Gastrocnemius medialis (tissue), 4 donors: ENCODE measurements around the gene DGCR2. TPM values are rescaled to one million over a fixed set of nuclear protein-coding genes. Genes with fewer than 3 reads are reported as not detected.
"Not testable (repeated sequence)": the region's sequence is repeated elsewhere in the genome, so short reads cannot be mapped to it uniquely, and the experiment has no call there.

Source experiments
- ATAC-seq, 2 donors: fragments of 150-250 bp; one replicate each; pipeline ENCODE4 v1.9.1; 2016
- DNase-seq, 2 donors: peaks; one replicate each; pipeline ENCODE4 v3.0.0-alpha.2; 2019
- H3K27ac ChIP-seq, 4 donors: fragments of 200-600 bp; sonication (generic); 1 replicate in 1 of 4; 2 replicates in 3 of 4; pipeline ENCODE4 v1.5.1; 2016 to 2018; ENCODE audit warnings: mild to moderate bottlenecking in 2 of 4, moderate library complexity in 1 of 4
- H3K27me3 ChIP-seq, 3 donors: fragments of 200-600 bp; sonication (generic) in 2 of 3; 1 replicate in 1 of 3; 2 replicates in 2 of 3; pipeline versions ENCODE4 v1.5.1 to v1.6.0; 2016 to 2019; ENCODE audit warnings: mild to moderate bottlenecking in 1 of 3, moderate library complexity in 1 of 3
- H3K36me3 ChIP-seq, 2 donors: fragments of 200-600 bp; sonication (generic) in 1 of 2; one replicate each; pipeline ENCODE4 v1.5.1; 2017 to 2018
- H3K4me1 ChIP-seq, 2 donors: fragments of 200-600 bp; sonication (generic) in 1 of 2; one replicate each; pipeline ENCODE4 v1.5.1; 2016 to 2017; ENCODE audit warnings: mild to moderate bottlenecking in 2 of 2
- H3K4me3 ChIP-seq, 4 donors: fragments of 200-600 bp; sonication (generic) in 3 of 4; 1 replicate in 1 of 4; 2 replicates in 3 of 4; pipeline ENCODE4 v1.5.1; 2016 to 2019; ENCODE audit warnings: mild to moderate bottlenecking in 2 of 4
- H3K9me3 ChIP-seq, 3 donors: fragments of 200-600 bp; sonication (generic) in 2 of 3; 1 replicate in 1 of 3; 2 replicates in 2 of 3; pipeline ENCODE4 v1.5.1; 2016 to 2019
- POLR2A ChIP-seq, 2 donors: fragments of 450-650 bp; IDR thresholded peaks; one replicate each; pipeline ENCODE4 v1.6.1; 2017; ENCODE audit warnings: antibody characterized with exemption in 2 of 2, mild to moderate bottlenecking in 2 of 2, moderate library complexity in 2 of 2
- in situ Hi-C, 4 donors: fragments of 200-750 bp; cut with MboI; loops; one replicate each; pipeline versions ENCODE4 v1.15.0 to v1.8.0; 2017; ENCODE audit warnings: low sequenced_read_pairs in 4 of 4
- intact Hi-C: fragments of 100-400 bp; cut with DNase I; formaldehyde crosslinking; loops from one replicate; pipeline ENCODE4 v1.15.1; 2023; ENCODE audit warnings: low total_unique reads
- total RNA-seq, 4 donors: library from RNA; depleted of rRNA; stranded (reverse); fragments of >200 nt; gene quantifications; one replicate each; pipeline versions ENCODE4 v1.1.0 to v1.2.3, GENCODE V29; 2016
- TF ChIP-seq, protein P1 (sequence below), 5 experiments: fragments of 450-650 bp in 3 of 5; fragments of 200-600 bp in 2 of 5; sonication (generic) in 2 of 5; IDR thresholded peaks in 4 of 5; conservative IDR thresholded peaks in 1 of 5; 1 replicate in 4 of 5; 2 replicates in 1 of 5; pipeline ENCODE4 v1.5.1; 2016 to 2019; ENCODE audit warnings: antibody characterized with exemption in 5 of 5, mild to moderate bottlenecking in 3 of 5, moderate library complexity in 3 of 5

The DGCR2 gene
- total RNA-seq, 4 donors from 2014 or later, result 30.0 to 72.7 (median 43.5) TPM

DNA sequence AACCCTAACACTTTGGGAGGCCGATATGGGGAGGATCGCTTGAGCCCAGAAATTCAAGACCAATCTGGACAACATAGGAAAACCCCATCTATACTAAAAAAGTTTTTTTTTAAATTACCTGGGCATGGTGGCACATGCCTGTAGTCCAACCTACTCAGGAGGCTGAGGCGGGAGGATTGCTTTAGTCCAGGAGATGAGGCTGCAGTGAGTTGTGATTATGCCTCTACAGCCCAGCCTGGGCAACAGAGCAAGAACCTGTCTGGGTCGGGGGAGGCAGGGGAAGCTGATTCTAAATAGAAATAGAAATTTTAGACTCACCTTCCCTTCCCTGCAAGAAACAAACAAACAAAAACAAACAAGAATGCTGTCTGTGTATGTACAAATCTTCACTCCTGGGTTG lies 133.3 kb downstream of the DGCR2 start:
- no peak overlapping the region for H3K27ac ChIP-seq
- H3K27me3 ChIP-seq, result no peaks in the 10 kb centered on the region
- no peak overlapping the region for H3K4me3 ChIP-seq
- in situ Hi-C loops (loop anchor here in 1 of 4 donors (25.0 kb wide), 1 partner anchor 523 kb away; the partner anchor contains the start of gene CLDN5), intact Hi-C loops (no loop called here)
- H3K36me3 ChIP-seq, result no peaks in the 10 kb centered on the region
- H3K4me1 ChIP-seq, result no peaks in the 10 kb centered on the region
- no peak for ATAC-seq
- no peaks in the 10 kb centered on the region for H3K9me3 ChIP-seq
- TF ChIP-seq POLR2A (IDR thresholded peaks at IDR 0.05), result no peak
- TF ChIP-seq, protein P1, sequence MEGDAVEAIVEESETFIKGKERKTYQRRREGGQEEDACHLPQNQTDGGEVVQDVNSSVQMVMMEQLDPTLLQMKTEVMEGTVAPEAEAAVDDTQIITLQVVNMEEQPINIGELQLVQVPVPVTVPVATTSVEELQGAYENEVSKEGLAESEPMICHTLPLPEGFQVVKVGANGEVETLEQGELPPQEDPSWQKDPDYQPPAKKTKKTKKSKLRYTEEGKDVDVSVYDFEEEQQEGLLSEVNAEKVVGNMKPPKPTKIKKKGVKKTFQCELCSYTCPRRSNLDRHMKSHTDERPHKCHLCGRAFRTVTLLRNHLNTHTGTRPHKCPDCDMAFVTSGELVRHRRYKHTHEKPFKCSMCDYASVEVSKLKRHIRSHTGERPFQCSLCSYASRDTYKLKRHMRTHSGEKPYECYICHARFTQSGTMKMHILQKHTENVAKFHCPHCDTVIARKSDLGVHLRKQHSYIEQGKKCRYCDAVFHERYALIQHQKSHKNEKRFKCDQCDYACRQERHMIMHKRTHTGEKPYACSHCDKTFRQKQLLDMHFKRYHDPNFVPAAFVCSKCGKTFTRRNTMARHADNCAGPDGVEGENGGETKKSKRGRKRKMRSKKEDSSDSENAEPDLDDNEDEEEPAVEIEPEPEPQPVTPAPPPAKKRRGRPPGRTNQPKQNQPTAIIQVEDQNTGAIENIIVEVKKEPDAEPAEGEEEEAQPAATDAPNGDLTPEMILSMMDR (IDR thresholded peaks at IDR 0.05 in 4 of 5, conservative IDR thresholded peaks at IDR 0.05 in 1 of 5), result no peak
- DNase-seq, result no peak

DNA sequence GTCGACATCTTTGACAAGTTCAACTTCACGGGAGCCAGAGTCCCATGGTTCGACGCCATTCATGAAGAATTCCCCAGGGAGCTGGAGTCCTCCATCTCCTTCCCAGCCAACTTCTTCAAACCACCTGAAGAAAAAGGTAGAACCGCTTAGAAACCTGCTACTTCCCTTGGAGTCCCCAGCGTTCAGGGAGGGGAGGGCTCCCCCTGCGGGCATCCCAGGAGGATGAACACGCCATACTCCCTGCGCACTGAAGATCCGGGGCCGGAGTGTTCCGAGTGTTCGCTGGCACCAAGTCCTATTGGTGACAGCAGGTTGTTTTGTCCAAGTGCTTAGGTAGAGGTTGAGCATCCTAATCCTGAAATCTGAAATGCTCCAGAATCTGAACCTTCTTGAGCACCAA lies 134.4 kb downstream of the DGCR2 start:
- in situ Hi-C loops, result loop anchor here in 1 of 4 donors (25.0 kb wide), 1 partner anchor 525 kb away; the partner anchor contains the start of gene CLDN5
- no peaks in the 10 kb centered on the region for H3K36me3 ChIP-seq

DNA sequence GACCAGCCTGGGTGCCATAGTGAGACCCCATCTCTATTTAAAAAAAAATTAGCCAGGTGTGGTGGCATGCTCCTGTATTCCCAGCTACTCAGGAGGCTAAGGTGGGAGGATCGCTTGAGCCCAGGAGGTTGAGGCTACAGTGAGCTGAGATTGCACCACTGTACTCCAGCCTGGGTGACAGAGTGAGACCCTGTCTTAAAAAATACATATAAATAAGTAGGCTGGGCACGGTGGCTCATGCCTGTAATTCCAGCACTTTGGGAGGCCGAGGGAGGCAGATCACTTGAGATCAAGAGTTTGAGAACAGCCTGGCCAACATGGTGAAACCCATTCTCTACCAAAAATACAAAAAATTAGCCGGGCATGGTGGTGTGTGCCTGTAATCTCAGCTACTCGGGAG lies 135.1 kb downstream of the DGCR2 start:
- H3K27ac ChIP-seq, DNase-seq, intact Hi-C loops, ATAC-seq, H3K36me3 ChIP-seq, H3K4me1 ChIP-seq, H3K9me3 ChIP-seq, H3K4me3 ChIP-seq, H3K27me3 ChIP-seq: not testable (repeated sequence)
- in situ Hi-C loops, result loop anchor here in 1 of 4 donors (25.0 kb wide), 1 partner anchor 525 kb away; the partner anchor contains the start of gene CLDN5

More for the DNA sequence above, 134.4 kb downstream of the DGCR2 start:
- no peaks in the 10 kb centered on the region for H3K9me3 ChIP-seq
- TF ChIP-seq, protein P1 (IDR thresholded peaks at IDR 0.05 in 4 of 5, conservative IDR thresholded peaks at IDR 0.05 in 1 of 5), result no peak
- TF ChIP-seq POLR2A (IDR thresholded peaks at IDR 0.05), result no peak
- H3K27me3 ChIP-seq, result no peaks in the 10 kb centered on the region
- DNase-seq, result no peak
- ATAC-seq, result no peak
- H3K4me1 ChIP-seq, result no peaks in the 10 kb centered on the region
- intact Hi-C loops, result no loop called here
- no peak overlapping the region for H3K4me3 ChIP-seq
- no peak overlapping the region for H3K27ac ChIP-seq

Other genes starting within 250 kb of the DGCR2 start
- gene DGCR6, start 216.1 kb downstream of the DGCR2 start, total RNA-seq, result 10 to 100 TPM in 3 of 4 donors, 1 to 10 TPM in 1; 8.6 to 33.1 (median 14.9) TPM
- gene PRODH, start 186.1 kb downstream of the DGCR2 start, total RNA-seq, result 10 to 100 TPM in 2 of 4 donors, 1 to 10 TPM in 2; 7.1 to 74.9 (median 14.4) TPM
- gene TSSK2, start 8.9 kb upstream of the DGCR2 start, total RNA-seq, result under 1 TPM in 3 of 4 donors, not detected in 1; 0.19 to 0.33 (median 0.25) TPM
- 10 to 100 TPM in 2 of 4 donors, 1 to 10 TPM in 2; 7.5 to 25.3 (median 12.0) TPM for gene ESS2, start 22.2 kb upstream of the DGCR2 start, total RNA-seq
- not detected for gene GSC2, start 27.9 kb upstream of the DGCR2 start, total RNA-seq
- gene SLC25A1, start 56.3 kb upstream of the DGCR2 start, total RNA-seq, result 10 to 100 TPM; 10.5 to 16.6 (median 13.5) TPM
- gene CLTCL1, start 169.3 kb upstream of the DGCR2 start, total RNA-seq, result 100 to 1,000 TPM; 111 to 311 (median 215) TPM